NCI-H460 (cell line): ENCODE data around the gene SNX24. TPM values are rescaled to one million over a fixed set of nuclear protein-coding genes. Genes with fewer than 3 reads are reported as not detected.

Experiments used
- small RNA-seq, 2 experiments: library from RNA; depleted of rRNA; stranded (forward); fragments of <200 nt; gene quantifications; one replicate each; pipeline ENCODE3, GENCODE V24; 2014
- total RNA-seq: library from RNA; depleted of rRNA; stranded (reverse); fragments of >200 nt; shearing (Covaris generic); gene quantifications from 2 replicates; pipeline ENCODE4 v1.2.3, GENCODE V29; 2014; rRNA removed

The SNX24 gene
- total RNA-seq, 1 experiment from 2014 or later = 32.3 TPM

Small RNA genes lying within 50 kb of the gene (small RNA-seq; reads per million reads assigned to genes)
- 0 reads per million in 2 experiments for gene RN7SL689P

Other genes with a start within 250 kb of the SNX24 start
- gene SNX2, start 70.5 kb upstream of the SNX24 start, total RNA-seq = 37.6 TPM in 2 replicates
- 9.1 and 10.9 TPM in 2 replicates for gene PPIC, start 191.1 kb downstream of the SNX24 start, total RNA-seq
- gene PRDM6, start 243.6 kb downstream of the SNX24 start, total RNA-seq = 0.05 TPM in 1 of 2 replicates, not detected in the other